Measurements from ENCODE around the gene RILP. TPM values are rescaled to one million over a fixed set of nuclear protein-coding genes. Genes with fewer than 3 reads are reported as not detected.

Gene RILP
- total RNA-seq, 1 donor from 2014 or later, result 13.1 TPM

DNA sequence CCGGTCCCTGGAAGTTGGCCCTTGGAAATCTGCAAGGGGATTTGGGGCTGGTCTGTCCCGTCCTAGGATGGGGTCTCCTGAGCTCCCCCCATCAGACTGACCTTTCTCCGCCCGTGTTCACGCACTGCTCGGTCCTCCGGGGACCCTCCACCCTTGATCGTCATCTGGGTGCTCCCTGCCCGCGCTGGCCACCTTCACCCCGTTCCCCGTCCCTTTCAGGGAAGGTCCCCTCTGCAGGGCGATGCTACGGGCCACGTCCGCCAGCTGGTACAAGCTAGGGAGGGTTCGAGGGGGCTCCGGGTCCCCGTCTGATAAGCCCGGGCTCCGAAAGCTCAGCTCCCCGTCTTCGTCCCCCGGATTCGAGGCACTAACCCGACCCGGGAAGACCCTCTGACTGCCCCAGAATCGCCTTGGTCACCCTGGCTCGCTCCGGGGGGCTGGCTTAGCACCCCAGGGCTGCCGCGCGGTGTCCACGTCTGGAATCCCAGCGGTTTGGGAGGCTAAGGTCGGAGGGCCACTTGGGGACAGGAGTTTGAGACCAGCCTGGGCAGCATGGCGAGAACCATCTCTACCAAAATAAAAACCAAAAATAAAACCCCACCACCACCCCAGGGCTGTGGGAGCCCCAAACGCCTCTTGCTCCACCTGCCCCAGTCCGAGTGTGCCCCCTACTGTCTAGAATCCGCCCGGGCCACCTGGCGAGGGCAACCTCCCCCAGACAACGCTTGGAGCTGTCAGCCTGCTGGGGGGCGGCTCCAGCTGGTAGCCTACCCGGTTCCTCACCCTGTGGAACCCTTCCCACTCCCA lies 20.0 kb downstream of the RILP start:
- no peak for DNase-seq (ENCODE audit: low read depth, low spot score)

DNA sequence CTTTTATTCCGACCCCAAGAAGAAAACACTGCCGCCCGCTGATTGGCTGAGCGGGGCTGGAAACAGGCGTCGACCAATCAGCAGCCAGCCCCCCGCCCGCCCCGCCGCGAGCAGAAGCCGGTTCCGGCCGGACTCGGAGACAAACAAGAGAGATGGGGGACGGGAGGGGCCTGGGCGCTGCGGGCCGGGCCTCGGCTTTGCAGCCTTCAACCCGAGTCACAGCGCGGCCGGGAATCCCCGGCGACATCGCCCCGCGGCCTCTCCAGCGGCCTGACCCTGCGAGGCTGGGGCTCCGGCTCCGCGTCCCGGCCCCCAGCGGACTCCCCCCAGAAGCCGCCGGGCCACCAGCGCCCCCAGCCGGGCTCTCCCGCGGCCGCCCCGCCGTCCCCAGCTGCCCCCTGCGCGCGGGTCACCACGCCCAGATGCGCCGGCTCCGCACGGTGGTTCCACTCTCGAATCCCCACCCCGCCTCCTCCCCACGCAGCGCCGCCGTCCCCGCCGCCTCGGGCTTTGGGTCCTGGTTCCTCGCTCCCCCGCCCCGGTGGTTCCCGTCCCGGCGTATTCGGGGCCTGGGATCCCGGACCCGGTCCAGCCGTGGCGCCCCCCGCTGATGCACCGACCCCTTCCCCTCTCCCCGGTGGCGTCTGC lies 20.7 kb downstream of the RILP start:
- peak; percentile 79 for DNase-seq (ENCODE audit: low read depth, low spot score)

DNA sequence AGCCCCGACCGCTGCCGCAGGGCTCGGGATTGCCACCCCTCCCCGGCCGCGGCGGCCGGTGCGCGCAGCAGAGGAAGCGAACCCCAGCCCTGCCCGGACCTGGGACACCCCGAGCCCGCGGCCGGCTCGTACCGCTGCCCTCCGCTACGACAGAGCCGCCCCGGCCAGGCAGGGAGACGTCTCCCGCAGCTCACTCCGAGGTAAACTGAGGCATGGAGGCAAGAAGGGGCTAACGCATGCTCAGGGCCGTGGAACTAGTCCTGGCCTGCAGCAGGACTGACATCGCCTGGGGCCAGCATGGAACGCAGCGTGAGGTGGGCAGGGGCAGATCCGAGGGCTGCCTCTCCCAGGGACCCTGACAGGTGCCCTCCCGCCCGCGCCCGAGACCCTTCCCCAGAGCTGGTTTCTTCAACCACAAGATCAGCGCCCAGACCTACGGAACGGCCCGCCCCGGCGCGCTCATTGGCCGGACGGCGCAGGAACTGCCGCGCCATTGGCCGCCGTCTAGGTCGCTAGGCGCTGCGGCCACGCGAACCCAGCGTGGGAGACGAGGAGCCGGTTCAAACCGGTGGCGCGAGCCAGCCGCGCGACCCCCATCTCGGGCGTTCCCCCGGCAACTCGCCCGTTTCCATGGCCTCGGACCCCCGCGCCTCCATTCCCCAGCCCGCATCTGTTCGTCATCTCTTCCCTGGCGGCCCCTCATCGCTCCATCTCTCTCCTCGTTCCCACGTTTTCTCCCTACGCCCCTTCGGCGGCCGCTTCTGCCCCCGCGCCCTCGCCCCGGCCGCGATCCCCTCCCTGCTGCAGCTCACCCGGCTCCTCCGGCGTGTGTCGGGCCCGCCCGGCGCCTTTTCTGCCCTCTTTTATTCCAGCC lies 21.4 kb downstream of the RILP start, which contains the start of gene SLC43A2:
TSS of gene SLC43A2 (minus strand) at position 853 of the 874 bp plus-strand sequence. CDS start 960 bp downstream, outside the sequence.
- no peak for DNase-seq (ENCODE audit: low read depth, low spot score)

DNA sequence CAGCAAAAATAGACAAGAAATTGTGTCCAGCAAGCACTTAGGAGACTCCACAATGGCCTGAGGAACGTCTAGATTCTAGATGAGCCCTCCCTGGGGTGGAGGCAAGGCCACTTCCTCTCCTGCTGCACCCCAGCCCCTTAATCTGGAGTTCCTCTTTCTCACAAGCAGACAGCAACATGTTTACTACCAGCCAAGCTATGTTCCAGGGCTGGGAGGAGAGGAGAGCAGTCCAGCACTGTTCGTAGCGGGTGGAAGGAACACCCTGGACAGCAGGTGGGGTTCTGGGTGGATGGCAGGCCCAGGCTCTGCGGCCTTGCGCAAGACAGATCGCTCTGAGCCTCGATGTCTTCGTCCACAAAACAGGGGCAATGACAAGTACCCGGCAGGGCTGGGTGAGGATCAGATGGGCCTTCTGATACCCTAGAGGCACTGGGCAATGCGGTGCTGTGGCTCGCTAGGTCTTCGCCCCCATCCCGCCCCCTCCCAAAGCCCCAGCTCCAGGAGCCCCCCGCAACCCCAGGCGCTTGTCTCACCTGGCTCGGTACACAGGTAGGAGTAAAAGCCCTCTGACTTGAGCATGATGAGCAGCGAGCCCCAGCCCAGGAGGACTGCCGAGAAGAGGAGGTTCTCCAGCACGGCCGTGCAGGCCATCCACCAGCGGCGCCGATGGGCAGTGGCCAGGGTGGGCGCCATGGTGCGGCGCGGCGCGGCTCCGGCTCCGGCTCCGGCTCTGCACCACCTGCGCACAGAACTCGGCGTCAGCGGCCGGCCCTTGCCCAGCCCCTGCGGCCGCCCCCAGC lies 22.3 kb downstream of the RILP start:
- DNase-seq (ENCODE audit: low read depth, low spot score), result no peak

DNA sequence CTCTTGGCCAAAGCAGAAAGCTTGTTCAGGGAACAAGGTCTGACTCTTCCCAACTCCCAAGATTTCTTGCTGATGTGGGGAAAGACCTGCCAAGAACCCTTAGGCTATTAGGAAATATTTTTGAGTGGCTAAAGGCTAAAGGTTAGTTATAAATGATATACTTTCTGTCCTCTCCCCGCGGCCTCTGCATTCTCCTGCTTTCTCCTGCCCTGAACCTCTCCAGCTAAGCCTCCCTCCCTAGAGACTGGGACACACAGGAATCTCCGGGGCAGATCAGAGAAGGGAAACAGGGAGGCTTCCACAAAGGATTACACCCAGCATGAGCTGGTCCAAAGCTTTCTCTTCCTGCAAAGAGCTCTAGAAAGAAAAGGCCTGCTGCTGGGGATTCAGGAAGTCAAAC lies 23.3 kb downstream of the RILP start:
- no peak for DNase-seq (ENCODE audit: low read depth, low spot score)

DNA sequence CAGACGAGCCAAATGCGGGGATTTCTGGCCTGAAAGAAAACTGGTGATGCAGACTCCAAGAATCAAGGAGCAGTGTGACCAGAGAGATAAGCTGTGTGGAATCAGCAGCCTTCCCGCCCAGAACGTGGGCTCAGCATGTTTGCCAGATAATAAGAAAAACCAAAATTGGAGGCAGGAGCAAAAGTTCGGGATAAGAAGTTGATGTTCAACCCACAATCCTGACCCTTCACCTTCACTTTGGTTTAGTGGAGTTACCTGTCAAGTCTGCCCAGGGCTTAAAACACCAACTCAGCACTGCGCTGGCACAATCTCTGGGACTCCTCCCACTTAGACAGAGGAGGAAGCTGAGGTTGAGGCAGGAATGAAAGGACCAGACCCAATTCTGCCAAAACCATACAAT lies 24.1 kb downstream of the RILP start:
- no peak for DNase-seq (ENCODE audit: low read depth, low spot score)

DNA sequence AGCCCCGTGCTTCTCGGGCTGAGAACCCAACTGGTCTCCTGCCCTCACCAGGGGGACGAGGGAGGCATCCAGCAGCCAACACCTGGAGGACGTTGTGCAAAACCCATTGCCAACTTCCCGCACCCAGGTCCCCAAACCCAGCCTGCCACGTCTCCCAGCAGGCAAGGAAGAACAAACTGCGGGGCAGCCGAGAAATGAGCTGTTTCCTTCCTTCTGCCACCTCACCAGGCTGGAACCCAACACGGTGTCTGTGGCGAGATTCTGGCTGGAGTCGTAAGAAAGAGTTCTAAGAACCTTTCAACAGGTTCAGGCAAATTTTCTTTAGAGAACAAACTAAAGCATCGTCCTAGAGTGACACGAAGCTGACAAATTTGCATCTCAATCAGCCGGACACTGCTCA lies 24.6 kb downstream of the RILP start:
- no peak for DNase-seq (ENCODE audit: low read depth, low spot score)

DNA sequence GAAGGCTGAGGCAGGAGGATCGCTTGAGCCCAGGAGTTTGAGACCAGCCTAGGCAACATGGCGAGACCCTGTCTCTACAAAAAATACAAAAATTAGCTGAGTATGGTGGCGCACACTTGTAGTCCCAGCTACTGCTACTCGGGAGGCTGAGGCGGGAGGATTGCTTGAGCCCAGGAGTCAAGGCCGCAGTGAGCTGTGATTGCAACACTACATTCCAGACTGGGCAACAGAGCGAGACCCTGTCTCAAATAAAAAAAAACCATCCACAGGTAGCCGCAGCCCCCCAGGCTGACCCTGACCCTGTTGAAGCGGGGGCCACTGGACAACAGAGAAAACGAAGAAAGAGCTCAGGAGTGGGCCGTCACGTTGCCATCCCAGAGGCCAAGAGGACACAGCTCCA lies 25.0 kb downstream of the RILP start:
- DNase-seq (ENCODE audit: low read depth, low spot score), result no peak

DNA sequence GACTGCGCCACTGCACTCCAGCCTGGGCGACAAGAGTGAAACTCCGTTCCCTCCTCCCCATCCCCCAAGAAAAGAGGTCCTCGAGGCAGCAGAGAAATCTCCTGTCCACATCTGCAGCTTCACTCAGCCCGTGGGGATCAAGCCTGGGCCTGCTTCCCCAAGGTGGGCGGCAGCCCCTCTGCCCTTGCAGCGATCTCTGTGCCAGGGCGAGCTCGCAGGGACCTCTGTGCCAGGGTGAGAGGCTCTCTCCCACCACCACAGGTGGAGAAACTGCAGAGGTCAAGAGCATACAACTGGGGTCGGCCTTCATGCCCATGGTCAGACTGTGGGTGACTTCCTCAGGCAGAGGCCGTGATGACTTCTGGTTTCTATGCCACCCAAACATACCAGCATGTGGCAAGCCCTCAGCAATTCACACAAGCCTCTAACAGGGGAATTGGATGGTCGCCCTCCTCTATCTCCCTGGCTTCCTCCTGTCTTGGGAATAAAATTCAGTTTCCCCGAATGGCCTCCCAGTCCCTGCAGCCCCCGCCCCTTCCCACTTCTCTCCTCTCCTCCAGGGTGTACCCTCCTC lies 26.5 kb downstream of the RILP start:
- DNase-seq (ENCODE audit: low read depth, low spot score), result no peak

DNA sequence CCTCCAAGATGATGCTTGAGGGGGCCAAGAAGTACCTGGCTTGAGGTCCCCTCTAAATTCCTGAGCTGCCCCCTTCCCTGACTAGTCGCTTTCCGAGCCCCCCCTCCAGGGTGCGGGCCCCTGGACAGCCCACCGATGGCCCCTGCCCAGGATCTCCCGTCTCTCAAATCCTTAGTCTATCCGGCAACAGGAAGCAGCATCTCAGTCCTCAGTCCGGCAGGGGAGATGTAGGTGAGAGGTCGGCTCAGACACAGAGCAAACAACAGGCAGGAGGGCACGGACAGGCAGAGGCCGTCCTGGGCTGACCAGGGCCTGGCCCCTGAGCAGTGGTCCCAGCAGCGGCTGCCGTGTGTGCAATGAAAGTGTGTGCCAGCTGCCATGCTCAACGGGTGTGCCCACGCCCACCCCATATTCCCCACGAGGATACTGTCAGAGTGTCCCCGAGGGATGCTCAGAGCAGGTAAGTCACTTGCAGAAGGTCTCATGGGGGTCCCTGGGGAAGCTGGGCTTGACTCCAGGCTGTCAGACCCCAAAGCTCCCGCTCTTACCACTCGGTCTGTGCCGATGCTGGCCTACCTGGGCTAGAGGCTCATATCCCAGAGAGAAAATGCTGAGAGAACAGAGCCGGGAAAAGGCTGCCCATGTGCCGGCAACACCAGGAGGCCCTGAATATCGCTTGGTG lies 28.3 kb downstream of the RILP start:
- DNase-seq (ENCODE audit: low read depth, low spot score), result no peak

DNA sequence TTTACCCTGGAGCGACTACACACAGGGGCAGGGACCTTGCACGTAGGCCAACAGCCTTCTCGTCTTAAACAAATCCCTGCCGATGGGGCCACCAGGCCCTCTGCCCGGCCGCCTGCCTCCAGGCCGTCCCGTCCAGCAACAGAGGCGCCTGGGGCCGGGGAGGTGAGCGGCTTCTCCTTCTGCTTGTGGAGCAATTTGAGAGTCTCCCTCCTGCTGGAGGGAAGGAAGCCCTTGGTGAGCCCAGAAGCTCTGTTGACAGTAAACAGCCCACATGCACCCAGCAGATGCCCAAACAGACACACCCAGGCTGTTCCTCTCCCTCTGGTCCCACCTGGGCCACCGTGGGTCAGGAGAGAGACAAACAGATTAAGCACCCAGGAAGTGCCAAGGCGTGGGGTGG lies 29.2 kb downstream of the RILP start:
- no peak for DNase-seq (ENCODE audit: low read depth, low spot score)

DNA sequence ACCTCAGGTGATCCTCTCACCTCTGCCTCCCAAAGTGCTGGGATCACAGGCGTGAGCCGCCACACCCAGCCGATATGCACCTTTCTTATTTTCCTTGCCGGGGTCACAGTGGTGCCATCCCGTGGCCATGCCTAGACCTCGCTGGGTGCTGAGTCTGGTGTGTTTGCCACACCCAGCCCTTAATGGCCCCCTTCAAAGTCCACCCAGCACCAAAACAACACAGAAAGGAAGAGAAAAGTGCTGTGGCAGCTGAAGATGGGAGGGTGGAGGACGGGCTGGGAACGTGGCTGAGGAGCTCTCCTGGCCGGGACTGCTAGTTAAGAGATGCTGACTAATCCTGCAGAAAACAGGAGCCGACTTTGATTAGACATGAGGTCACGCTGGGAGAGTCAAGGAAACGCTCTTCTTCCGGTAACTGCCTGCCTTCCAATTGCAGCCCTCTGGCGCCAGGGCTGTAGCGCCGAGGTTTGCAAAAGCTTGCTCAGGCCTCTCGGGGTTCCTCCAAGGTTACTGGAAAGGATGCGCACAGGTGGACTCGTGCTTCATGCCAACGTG lies 32.0 kb downstream of the RILP start:
- DNase-seq (ENCODE audit: low read depth, low spot score), result peak; percentile 75

DNA sequence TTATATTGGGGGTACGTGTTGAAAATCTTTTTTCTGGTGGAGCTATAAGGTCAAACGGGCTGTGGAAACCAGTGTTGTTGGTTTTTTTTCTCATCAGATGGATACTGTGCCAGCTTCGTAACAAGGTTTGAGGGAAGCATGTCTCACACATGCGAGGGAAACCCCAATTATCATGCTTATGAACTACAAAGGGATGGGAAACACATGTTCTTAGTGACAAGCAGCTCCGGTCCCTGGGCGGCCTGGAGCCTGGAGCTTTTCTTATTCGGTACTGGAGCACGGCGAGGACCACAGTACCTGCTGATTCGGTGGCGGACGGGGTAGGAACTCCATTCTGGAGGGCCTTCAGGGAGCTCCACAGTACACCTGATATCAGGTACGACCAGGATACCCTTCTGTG lies 33.6 kb downstream of the RILP start:
- DNase-seq (ENCODE audit: low read depth, low spot score), result no peak

DNA sequence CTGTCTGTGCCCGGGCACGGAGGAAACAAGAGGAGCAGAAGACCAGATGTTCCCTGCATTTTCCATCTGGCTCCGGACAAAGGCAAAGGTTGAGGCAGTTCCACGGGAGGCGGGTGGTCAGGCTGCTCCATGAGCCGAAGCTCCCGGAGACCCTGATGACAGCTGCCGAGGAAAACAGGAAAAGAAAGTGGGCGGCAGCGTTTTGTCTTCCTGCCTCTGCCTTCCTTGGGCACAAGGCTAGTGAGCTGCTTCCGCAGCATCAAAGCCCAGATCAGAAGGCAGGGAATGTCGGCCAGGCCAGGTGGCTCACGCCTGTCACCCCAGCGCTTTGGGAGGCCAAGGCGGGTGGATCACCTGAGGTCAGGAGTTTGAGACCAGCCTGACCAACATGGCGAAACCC lies 37.3 kb downstream of the RILP start:
- no peak for DNase-seq (ENCODE audit: low read depth, low spot score)

DNA sequence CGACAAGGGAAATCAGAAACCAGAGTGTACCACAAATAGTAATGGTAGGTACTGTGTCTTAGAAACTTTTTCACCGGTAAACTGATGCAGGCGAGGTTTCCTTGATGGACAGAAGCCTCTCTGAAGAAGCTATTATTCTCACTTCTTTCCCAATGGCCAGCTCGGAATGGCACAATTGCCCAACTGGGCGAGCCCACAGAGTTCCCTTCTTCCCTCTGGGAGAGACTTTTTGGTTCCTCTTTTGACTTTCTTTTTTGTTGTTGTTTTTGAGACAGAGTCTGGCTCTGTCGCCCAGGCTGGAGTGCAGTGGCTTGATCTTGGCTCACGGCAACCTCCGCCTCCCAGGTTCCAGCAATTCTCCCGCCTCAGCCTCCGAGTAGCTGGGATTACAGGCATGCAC lies 38.0 kb downstream of the RILP start:
- no peak for DNase-seq (ENCODE audit: low read depth, low spot score)

DNA sequence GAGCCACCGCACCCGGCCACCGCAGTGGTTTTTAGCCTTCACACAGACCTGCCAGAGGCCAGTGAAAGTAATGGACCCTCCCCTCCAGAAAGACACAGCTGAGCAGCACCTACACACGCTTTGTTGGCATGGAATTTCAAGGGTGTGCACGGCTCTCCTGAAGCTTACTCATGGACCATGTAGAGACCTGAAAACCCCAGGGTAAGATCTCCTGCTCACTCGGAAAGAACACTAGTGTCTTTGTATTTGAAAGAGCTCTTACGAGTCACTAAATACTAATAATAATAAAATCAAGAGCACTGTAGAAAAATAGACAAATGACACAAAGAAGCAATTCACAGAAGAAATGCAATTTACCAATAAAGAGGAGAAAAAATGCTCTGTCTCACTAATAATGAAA lies 41.0 kb downstream of the RILP start:
- no peak for DNase-seq (ENCODE audit: low read depth, low spot score)

DNA sequence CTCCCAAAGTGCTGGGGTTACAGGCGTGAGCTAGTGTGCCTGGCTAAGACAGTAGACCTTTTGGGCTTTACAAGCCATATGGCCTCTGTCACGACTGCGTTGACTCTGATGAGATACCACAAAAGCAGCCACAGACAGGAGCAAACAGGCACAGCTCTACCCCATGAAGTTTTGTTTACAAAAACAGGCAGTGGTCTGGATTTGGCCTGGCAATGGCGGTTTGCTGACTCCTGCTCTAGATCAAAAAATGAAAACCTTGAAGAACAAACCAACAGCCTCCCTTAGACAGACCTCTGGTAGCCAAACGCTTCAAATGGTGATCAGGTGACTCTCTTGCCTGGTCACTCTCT lies 41.7 kb downstream of the RILP start:
- DNase-seq (ENCODE audit: low read depth, low spot score), result no peak

DNA sequence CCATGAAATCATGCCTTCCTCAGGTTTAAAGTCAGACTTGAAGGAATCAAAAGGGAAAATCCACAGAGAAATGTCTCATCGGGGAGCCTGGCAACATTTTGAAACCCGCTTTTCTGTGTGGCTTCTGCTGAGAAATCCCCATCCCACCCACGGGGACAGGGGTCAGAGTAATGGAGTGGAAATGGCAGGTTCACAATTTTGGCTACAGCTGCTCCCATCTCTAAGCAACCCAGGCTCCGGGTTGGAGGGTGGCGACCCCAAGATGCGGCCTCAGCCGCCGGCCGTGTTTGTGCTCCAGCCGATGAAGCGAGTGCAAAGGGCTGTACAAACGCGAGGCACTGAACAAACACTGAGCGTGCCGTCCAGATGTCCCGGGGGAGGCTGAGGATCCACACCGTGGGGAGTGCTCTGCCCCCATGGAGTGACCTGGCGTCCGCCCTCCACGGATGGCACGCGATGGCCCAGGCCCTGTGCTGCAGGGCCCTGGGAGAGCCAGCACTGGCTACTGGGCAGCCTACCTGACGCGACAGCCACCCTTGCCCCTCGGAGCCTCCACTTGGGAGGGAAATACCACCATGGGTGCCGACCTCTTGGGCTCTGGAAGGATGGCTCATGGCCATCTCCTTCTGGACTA lies 43.2 kb downstream of the RILP start:
- DNase-seq (ENCODE audit: low read depth, low spot score), result no peak

DNA sequence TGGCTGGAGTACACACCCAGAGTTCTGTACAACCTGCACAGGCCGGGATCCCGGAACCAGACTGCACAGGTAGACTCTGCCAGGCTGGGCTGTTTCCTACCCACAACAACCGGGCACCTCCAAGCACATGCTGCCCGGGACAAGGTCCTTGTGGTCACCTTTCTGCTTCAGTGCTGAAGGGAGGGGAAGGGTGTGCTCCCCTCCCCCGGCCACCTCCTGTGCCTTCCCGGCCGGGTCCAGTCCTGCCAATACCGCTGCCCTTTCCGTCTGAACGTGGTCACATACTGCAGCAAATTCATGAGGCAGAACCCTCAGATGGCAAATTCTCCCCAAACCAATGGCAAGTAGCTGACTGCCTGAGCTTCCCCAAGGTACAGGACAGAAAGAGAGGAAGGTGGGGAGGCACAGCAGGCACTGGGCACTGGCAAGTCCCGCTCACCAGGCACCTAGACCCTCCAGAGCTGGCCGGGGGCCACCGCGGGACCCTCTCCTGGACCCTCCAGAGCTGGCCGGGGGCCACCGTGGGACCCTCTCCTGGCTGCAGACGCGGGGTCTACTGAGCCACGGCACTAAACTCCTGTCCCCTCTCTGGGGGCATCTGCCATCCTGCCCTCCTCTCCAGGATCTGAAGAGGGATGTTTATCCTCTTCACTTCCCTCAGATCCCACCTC lies 43.9 kb downstream of the RILP start:
- DNase-seq (ENCODE audit: low read depth, low spot score), result no peak

Data from pulmonary artery endothelial cell (primary cell).